Common myeloid progenitor, CD34-positive (primary cell): ENCODE measurements around the gene ZNF423.

Experiments
- CTCF ChIA-PET: fragments of 350-600 bp; sonication (Branson Sonifier 250); formaldehyde crosslinking; loops from one replicate; lab custom pipeline; 2021; ENCODE audit warnings: antibody characterized with exemption; lab: Charles Lee
- POLR2A ChIA-PET: fragments of 350-600 bp; sonication (Branson Sonifier 250); formaldehyde crosslinking; loops from one replicate; lab custom pipeline; 2021; ENCODE audit warnings: antibody characterized with exemption; lab: Charles Lee
- DNase-seq, 3 donors: peaks; one replicate each; pipeline versions ENCODE4 v3.0.0 to v3.0.0-alpha.2; 2013
- H3K27ac ChIP-seq, 2 experiments: 1 replicate in 1 of 2; 2 replicates in 1 of 2; pipeline ENCODE4 v1.7.0; 2013; ENCODE audit warnings: inconsistent platforms in 2 of 2, low read length in 2 of 2, mild to moderate bottlenecking in 2 of 2, low read depth in 1 of 2, moderate library complexity in 1 of 2; ENCODE audit not compliant: severe bottlenecking in 2 of 2, insufficient read depth in 1 of 2, poor library complexity in 1 of 2
- H3K27me3 ChIP-seq, 5 experiments: replicated peaks in 2 of 5; 1 replicate in 3 of 5; 2 replicates in 2 of 5; pipeline versions ENCODE4 v1.6.1 to v1.7.0; 2013; ENCODE audit warnings: low read length in 4 of 5, mild to moderate bottlenecking in 2 of 5, moderate library complexity in 2 of 5, inconsistent platforms in 1 of 5; ENCODE audit not compliant: insufficient read depth in 5 of 5, control insufficient read depth in 4 of 5
- H3K36me3 ChIP-seq, 4 experiments: 1 replicate in 2 of 4; 2 replicates in 2 of 4; pipeline versions ENCODE4 v1.6.1 to v1.7.0; 2013; ENCODE audit warnings: low read length in 3 of 4, control low read depth in 1 of 4, mild to moderate bottlenecking in 1 of 4; ENCODE audit not compliant: control insufficient read depth in 4 of 4, insufficient read depth in 4 of 4
- H3K4me1 ChIP-seq, 4 experiments: 1 replicate in 3 of 4; 2 replicates in 1 of 4; pipeline versions ENCODE4 v1.6.1 to v1.7.1; 2013; ENCODE audit warnings: low read length in 3 of 4, mild to moderate bottlenecking in 3 of 4, control low read depth in 1 of 4, inconsistent platforms in 1 of 4, moderate library complexity in 1 of 4; ENCODE audit not compliant: control insufficient read depth in 4 of 4, insufficient read depth in 4 of 4; ENCODE audit errors: control extremely low read depth in 1 of 4
- H3K4me3 ChIP-seq, 7 experiments: 1 replicate in 4 of 7; 2 replicates in 3 of 7; pipeline versions ENCODE4 v1.5.1 to v1.7.0; 2013; ENCODE audit warnings: mild to moderate bottlenecking in 7 of 7, low read length in 6 of 7, moderate library complexity in 6 of 7, inconsistent platforms in 2 of 7, low read depth in 2 of 7, control low read depth in 1 of 7; ENCODE audit not compliant: insufficient read depth in 4 of 7, control insufficient read depth in 1 of 7; ENCODE audit errors: extremely low read depth in 1 of 7
- H3K9me3 ChIP-seq, 5 experiments: 1 replicate in 4 of 5; 2 replicates in 1 of 5; pipeline versions ENCODE4 v1.6.1 to v1.7.1; 2013; ENCODE audit warnings: low read length in 4 of 5, mild to moderate bottlenecking in 2 of 5, inconsistent platforms in 1 of 5, low read depth in 1 of 5, moderate library complexity in 1 of 5; ENCODE audit not compliant: control insufficient read depth in 4 of 5, insufficient read depth in 2 of 5; ENCODE audit errors: control extremely low read depth in 1 of 5
- WGBS: methylation state at CpG from one replicate; pipeline ENCODE4 v1.1.5; 2013; ENCODE audit not compliant: insufficient coverage; 5-methylcytosine and 5-hydroxymethylcytosine counted together

The ZNF423 gene

GRCh38 chr16:49576941-49577340 is 279.0 kb downstream of the ZNF423 start:
- H3K4me1 ChIP-seq: peaks cover 0 to 7% (median 0%) of the 10 kb centered on the region in 4 experiments
- no peak for DNase-seq
- POLR2A ChIA-PET: no interaction called here
- H3K36me3 ChIP-seq: no peaks in the 10 kb centered on the region
- WGBS: 100% methylated on average over 2 of the region's 3 CpGs
- H3K27me3 ChIP-seq: no peaks in the 10 kb centered on the region
- H3K27ac ChIP-seq: no peak overlapping the region
- H3K4me3 ChIP-seq: no peak overlapping the region
- H3K9me3 ChIP-seq: no peaks in the 10 kb centered on the region
- CTCF ChIA-PET: no interaction called here

GRCh38 chr16:49576173-49576494 is 279.8 kb downstream of the ZNF423 start:
- no peak overlapping the region for H3K27ac ChIP-seq
- no peak for DNase-seq

GRCh38 chr16:49575346-49576172 is 280.4 kb downstream of the ZNF423 start:
- H3K4me1 ChIP-seq: peaks cover 0 to 7% (median 0%) of the 10 kb centered on the region in 4 experiments
- H3K27me3 ChIP-seq: no peaks in the 10 kb centered on the region
- ChIA-PET POLR2A (no interaction called here), CTCF (no interaction called here)
- H3K27ac ChIP-seq: no peak overlapping the region
- DNase-seq: peak in 1 of 3 donors; percentile 9
- 78% methylated on average over 12 of the region's 14 CpGs for WGBS
- H3K36me3 ChIP-seq: no peaks in the 10 kb centered on the region
- H3K9me3 ChIP-seq: no peaks in the 10 kb centered on the region
- H3K4me3 ChIP-seq: no peak overlapping the region

More at GRCh38 chr16:49576173-49576494, 279.8 kb downstream of the ZNF423 start:
- ChIA-PET CTCF (no interaction called here), POLR2A (no interaction called here)
- no peak overlapping the region for H3K4me3 ChIP-seq
- 100% methylated on average over 3 of the region's 4 CpGs for WGBS
- no peaks in the 10 kb centered on the region for H3K9me3 ChIP-seq
- no peaks in the 10 kb centered on the region for H3K36me3 ChIP-seq
- H3K27me3 ChIP-seq: no peaks in the 10 kb centered on the region
- peaks cover 0 to 7% (median 0%) of the 10 kb centered on the region in 4 experiments for H3K4me1 ChIP-seq

GRCh38 chr16:49574826-49575225 is 281.1 kb downstream of the ZNF423 start:
- DNase-seq: no peak
- CTCF ChIA-PET: interaction anchor here (0.6 kb wide), 1 partner anchor 32 kb away, joined by 3 read pairs; no protein-coding TSS in a partner anchor
- 100% methylated on average over 9 of the region's 12 CpGs for WGBS

GRCh38 chr16:49567950-49568349 is 288.0 kb downstream of the ZNF423 start:
- no peaks in the 10 kb centered on the region for H3K4me1 ChIP-seq
- 90% methylated on average over 1 of the region's 1 CpG for WGBS
- H3K36me3 ChIP-seq: no peaks in the 10 kb centered on the region
- no peaks in the 10 kb centered on the region for H3K27me3 ChIP-seq
- ChIA-PET CTCF (no interaction called here), POLR2A (no interaction called here)
- DNase-seq: no peak
- no peaks in the 10 kb centered on the region for H3K9me3 ChIP-seq
- H3K4me3 ChIP-seq: no peak overlapping the region
- no peak overlapping the region for H3K27ac ChIP-seq

More at GRCh38 chr16:49574826-49575225, 281.1 kb downstream of the ZNF423 start:
- H3K36me3 ChIP-seq: no peaks in the 10 kb centered on the region
- peaks cover 0 to 7% (median 0%) of the 10 kb centered on the region in 4 experiments for H3K4me1 ChIP-seq
- H3K4me3 ChIP-seq: no peak overlapping the region
- no peaks in the 10 kb centered on the region for H3K9me3 ChIP-seq
- POLR2A ChIA-PET: no interaction called here
- H3K27me3 ChIP-seq: no peaks in the 10 kb centered on the region
- H3K27ac ChIP-seq: no peak overlapping the region

GRCh38 chr16:49566432-49566831 is 289.5 kb downstream of the ZNF423 start:
- Histone ChIP-seq H3K4me1 (no peaks in the 10 kb centered on the region), H3K9me3 (no peaks in the 10 kb centered on the region), H3K36me3 (no peaks in the 10 kb centered on the region), H3K27ac (no peak overlapping the region), H3K27me3 (no peaks in the 10 kb centered on the region), H3K4me3 (no peak overlapping the region)
- POLR2A ChIA-PET: no interaction called here
- no peak for DNase-seq
- CTCF ChIA-PET: interaction anchor here (1.0 to 1.3 kb wide), 4 partner anchors 8 to 49 kb away, joined by 3 to 7 read pairs (median 4); no protein-coding TSS in a partner anchor
- 78% methylated on average over 5 of the region's 6 CpGs for WGBS

- POLR2A ChIA-PET: no interaction called here
- 97% methylated on average over 13 of the region's 14 CpGs for WGBS
These were observed 291.2 kb downstream of the ZNF423 start for GRCh38 chr16:49564496-49565229.

More at GRCh38 chr16:49564496-49565229, 291.2 kb downstream of the ZNF423 start:
- CTCF ChIA-PET: interaction anchor here (0.9 to 1.5 kb wide), 4 partner anchors 8 to 28 kb away, joined by 3 to 5 read pairs (median 4); no protein-coding TSS in a partner anchor
- Histone ChIP-seq H3K27ac (no peak overlapping the region), H3K36me3 (no peaks in the 10 kb centered on the region), H3K9me3 (no peaks in the 10 kb centered on the region), H3K4me3 (no peak overlapping the region), H3K4me1 (no peaks in the 10 kb centered on the region), H3K27me3 (no peaks in the 10 kb centered on the region)
- DNase-seq: no peak
